ENCODE measurements around the gene RPRD2.

Gene RPRD2

DNA sequence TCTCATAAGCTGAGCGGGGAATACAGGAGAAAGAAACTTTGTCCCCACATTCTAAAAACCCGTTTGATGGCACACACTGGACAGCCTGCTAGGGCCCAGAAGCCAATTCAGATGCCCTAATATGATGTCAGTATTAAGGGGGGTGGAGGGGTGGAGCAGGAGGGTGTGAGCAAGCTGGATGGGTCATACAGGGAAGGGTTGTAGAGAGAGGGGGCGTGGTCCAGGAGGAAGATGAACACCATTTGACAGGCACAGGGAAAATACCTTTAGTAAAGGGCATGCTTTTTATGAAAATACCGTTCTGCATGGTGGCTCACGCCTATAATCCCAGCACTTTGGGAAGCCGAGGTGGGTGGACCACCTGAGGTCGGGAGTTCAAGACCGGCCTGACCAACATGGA is 129.2 kb downstream of the RPRD2 start:
- no peak overlapping the region for H3K4me3 ChIP-seq (ENCODE audit: low read depth, low read length)
- TF ChIP-seq, protein P1, sequence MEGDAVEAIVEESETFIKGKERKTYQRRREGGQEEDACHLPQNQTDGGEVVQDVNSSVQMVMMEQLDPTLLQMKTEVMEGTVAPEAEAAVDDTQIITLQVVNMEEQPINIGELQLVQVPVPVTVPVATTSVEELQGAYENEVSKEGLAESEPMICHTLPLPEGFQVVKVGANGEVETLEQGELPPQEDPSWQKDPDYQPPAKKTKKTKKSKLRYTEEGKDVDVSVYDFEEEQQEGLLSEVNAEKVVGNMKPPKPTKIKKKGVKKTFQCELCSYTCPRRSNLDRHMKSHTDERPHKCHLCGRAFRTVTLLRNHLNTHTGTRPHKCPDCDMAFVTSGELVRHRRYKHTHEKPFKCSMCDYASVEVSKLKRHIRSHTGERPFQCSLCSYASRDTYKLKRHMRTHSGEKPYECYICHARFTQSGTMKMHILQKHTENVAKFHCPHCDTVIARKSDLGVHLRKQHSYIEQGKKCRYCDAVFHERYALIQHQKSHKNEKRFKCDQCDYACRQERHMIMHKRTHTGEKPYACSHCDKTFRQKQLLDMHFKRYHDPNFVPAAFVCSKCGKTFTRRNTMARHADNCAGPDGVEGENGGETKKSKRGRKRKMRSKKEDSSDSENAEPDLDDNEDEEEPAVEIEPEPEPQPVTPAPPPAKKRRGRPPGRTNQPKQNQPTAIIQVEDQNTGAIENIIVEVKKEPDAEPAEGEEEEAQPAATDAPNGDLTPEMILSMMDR (IDR thresholded peaks at IDR 0.05; ENCODE audit: borderline replicate concordance, insufficient read depth, low read depth, low read length) = no peak

DNA sequence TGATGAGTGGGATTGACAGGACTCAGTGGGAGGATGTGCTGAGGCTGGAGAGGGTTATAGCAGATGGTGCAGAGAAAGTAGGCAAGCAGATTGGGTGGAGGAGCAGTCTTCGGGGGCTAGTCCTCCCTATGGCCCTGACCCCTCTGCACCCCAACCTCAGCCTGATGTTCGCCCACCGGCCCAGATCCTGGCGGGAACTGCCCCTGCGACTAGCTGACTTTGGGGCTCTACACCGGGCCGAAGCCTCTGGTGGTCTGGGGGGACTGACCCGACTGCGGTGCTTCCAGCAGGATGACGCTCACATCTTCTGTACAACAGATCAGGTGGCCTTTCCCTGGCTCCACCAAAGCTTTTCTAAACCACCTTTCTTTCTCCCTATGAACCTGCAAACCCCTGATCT is 134.4 kb downstream of the RPRD2 start:
- TF ChIP-seq, protein P1 (IDR thresholded peaks at IDR 0.05; ENCODE audit: borderline replicate concordance, insufficient read depth, low read depth, low read length) = no peak
- no peak overlapping the region for H3K4me3 ChIP-seq (ENCODE audit: low read depth, low read length)

DNA sequence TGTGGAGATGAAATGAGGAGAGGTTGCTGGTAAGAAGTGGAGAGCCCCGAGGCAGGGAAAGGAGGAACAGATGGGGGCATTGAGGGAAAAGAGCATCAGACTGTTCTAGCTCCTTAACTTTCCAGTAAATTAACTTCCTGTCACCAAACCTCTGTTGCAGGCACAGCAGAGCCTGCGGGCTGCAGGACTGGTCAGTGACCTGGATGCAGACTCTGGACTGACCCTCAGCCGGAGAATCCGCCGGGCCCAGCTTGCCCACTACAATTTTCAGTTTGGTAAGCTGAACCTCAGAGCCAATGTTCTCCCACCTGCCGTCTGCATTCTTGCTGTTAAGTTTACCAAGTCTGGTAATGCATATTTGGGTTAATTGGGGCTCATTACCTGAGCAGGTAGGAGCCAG is 141.5 kb downstream of the RPRD2 start:
- H3K4me3 ChIP-seq (ENCODE audit: low read depth, low read length) = no peak overlapping the region
- TF ChIP-seq, protein P1 (IDR thresholded peaks at IDR 0.05; ENCODE audit: borderline replicate concordance, insufficient read depth, low read depth, low read length) = no peak

DNA sequence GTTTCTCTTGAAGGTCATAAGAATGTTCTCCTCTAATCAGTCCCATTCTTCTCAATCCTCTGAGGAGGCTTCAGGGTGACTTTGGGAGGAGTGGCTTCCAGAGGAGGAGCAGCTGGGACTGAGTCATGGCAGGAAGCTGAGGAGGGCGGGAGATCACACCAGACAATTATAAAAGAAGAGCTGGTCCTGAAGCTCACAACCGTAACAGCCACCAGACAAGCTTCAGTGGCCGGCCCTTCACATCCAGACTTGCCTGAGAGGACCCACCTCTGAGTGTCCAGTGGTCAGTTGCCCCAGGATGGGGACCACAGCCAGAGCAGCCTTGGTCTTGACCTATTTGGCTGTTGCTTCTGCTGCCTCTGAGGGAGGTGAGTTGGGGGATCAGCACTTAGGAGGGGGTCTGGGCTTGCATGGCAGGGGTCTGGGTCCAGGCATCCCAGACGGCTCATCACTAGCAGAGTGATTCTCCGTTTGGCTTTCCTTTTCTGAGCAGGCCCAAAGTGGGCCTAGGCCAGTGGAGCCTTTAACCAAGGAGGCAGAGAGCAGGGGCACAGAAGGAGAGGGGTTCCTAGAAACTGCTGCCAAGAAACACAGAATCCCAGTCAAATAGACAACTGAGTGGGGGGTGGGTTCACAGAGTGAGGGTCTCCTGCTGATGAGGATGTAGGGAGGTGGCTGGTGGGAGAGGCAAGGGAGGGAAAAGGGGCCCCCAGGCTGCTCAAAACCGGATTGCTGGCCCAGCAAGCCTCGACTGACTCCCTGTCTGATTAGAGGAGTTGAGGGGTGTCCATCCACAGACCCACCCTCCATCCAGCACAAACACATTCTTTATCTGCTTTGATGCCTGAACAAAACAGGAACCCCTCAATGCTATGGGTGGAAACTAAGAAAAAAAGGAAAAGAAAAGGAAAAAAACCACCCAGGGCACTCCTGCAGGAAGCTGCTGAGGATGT is 144.2 kb downstream of the RPRD2 start, which contains the start of gene ECM1:
Gene ECM1 (plus strand): TSS at position 198 of the 953 bp plus-strand sequence. CDS start 101 bp downstream, at position 299.
- TF ChIP-seq, protein P1 (IDR thresholded peaks at IDR 0.05; ENCODE audit: borderline replicate concordance, insufficient read depth, low read depth, low read length) = no peak
- no peak within 1 kb of the TSS for H3K4me3 ChIP-seq (ENCODE audit: low read depth, low read length)

DNA sequence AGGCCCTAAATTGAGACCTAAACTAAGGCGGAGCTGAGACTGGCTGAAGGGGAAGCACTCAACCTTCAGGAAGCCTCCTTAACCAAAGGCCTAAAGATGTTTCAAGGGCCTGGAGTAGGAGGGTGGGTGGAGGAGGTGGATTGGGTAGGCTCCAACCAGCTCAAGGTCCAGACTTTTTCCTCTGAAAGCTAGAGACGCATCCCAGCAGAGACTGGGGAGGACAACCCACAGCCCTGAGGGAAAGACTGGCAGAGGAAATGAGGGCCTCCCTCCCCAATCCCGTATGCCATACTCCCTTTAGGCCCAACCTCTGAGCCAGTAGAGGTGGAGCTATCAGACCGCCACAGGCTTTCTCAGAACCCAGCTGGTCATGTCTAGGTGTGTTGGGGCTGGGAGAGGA is 145.0 kb downstream of the RPRD2 start:
- TF ChIP-seq, protein P1 (IDR thresholded peaks at IDR 0.05; ENCODE audit: borderline replicate concordance, insufficient read depth, low read depth, low read length) = no peak
- H3K4me3 ChIP-seq (ENCODE audit: low read depth, low read length) = no peak overlapping the region

DNA sequence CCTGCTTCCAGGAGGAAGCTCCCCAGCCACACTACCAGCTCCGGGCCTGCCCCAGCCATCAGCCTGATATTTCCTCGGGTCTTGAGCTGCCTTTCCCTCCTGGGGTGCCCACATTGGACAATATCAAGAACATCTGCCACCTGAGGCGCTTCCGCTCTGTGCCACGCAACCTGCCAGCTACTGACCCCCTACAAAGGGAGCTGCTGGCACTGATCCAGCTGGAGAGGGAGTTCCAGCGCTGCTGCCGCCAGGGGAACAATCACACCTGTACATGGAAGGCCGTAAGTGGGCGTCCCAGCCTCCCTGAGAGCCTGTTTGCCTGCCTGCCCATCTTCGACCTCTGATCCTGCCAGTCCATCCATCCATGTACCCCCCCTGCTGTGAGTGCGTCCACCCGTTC is 147.6 kb downstream of the RPRD2 start:
- no peak overlapping the region for H3K4me3 ChIP-seq (ENCODE audit: low read depth, low read length)
- TF ChIP-seq, protein P1 (IDR thresholded peaks at IDR 0.05; ENCODE audit: borderline replicate concordance, insufficient read depth, low read depth, low read length) = no peak

Data from GM12875 (cell line).